HG03575 (cell line): ENCODE measurements around the gene BYSL.

Experiments used
- ATAC-seq: cut with Tn5 transposase; IDR thresholded peaks from one replicate; pipeline ENCODE4 v1.9.1; 2021; ENCODE audit not compliant: unreplicated experiment, insufficient number of reproducible peaks, low FRiP score; ENCODE audit errors: extremely low read depth

BYSL gene

GRCh38 chr6:41966961-41967311 lies 45.6 kb downstream of the BYSL start:
- ATAC-seq: no peak

DNA sequence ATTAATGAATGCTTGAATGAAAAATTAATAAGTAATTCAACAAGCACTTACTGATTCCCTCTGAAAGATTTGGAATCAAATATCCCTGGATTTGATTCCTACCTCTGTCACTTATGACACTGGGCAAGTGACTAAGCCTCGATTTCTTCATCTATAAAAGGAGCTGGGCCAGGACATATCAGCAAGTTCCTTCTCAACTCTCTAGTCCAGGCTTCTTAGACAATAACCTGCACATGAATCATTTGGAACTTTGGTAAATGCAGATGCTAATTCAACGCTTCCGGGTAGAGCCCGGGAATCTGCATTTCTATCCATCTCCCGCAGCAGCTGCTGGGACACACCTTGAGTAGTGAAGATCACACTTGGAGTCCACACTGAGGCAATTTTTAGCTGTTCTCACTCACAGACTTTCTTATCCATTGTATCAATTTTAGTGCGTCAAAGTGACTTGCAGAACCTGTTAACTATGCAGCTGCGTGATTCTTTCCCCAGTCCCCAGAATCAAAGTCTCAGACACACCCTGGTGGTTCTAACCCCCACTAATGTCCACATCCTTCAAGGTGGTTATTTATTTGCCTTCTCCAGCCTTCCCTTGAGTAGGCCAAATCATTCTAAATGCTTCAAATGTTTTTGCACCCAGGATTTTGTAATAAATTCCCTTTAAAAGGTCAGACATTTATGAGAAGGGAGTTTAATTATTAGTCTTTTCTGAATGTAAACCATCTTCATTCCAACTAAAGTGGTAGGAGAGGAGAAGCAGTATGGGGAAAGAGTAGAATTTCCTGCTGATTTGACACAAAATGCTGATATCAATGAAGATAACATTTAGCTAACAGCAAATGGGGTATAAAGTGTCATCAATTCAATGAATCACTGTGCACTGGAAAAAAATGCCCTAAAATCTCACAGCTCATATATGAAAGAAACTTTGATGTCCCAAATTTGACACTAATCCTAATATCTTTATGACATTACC lies 46.3 kb downstream of the BYSL start:
- no peak for ATAC-seq

- ATAC-seq: no peak
Observed at GRCh38 chr6:41970436-41970846, 49.1 kb downstream of the BYSL start.

DNA sequence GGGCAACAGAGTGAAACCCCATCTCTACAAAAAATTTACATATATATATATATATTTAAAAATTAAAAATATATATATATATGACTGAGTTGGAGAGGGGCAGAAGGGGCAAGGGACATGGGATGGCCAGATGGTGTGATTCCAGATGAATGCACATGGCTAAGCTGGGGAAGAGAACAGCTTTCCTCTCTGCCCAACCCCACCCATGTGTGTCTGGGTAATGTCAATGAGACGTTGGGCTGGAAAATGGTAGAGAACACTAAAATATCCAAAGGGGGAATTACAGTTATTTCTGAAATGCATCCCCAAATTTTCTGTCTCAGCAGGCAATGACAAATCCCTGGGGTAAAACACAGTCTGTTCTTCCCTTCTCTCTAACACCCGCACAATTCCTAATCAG lies 51.5 kb downstream of the BYSL start:
- ATAC-seq: no peak

DNA sequence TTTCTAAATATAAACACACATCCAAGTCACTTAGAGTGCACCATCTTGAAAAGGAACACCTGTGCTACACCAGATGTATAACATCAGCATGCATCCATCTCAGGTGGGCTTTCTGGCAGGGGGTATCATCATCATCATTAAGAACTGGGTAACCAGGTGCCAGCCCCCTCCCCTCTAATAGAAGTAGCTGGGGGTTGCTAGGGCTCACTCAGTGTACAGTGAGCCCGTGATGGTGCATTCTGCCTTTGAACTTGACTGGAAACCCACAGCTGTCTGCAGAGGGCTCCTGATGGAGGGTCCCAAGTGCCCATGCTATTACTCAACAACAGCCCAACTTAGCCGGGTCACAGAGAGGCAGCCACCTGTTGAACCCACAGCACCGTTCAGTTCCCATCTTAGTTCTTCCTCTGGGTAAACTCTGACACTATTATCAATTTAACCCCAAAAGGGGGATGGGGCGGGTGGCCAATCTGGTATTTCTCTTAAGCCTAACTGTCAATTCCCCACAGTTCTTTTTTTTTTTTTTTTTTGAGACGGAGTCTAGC lies 53.1 kb downstream of the BYSL start:
- no peak for ATAC-seq

GRCh38 chr6:41975276-41975675 lies 54.0 kb downstream of the BYSL start:
- ATAC-seq: no peak

- ATAC-seq: no peak
Observed at GRCh38 chr6:41976794-41977484, 55.6 kb downstream of the BYSL start.
